GM19468 (cell line): Measurements from ENCODE around the gene ZNF362.

ENCODE experiments used
- ATAC-seq: cut with Tn5 transposase; IDR thresholded peaks from one replicate; pipeline ENCODE4 v1.9.1; 2021; ENCODE audit warnings: mild to moderate bottlenecking, moderate library complexity, moderate number of reproducible peaks; ENCODE audit not compliant: unreplicated experiment; ENCODE audit errors: extremely low read depth

The ZNF362 gene

GRCh38 chr1:33322870-33323585, 66.7 kb downstream of the ZNF362 start:
- no peak for ATAC-seq

DNA sequence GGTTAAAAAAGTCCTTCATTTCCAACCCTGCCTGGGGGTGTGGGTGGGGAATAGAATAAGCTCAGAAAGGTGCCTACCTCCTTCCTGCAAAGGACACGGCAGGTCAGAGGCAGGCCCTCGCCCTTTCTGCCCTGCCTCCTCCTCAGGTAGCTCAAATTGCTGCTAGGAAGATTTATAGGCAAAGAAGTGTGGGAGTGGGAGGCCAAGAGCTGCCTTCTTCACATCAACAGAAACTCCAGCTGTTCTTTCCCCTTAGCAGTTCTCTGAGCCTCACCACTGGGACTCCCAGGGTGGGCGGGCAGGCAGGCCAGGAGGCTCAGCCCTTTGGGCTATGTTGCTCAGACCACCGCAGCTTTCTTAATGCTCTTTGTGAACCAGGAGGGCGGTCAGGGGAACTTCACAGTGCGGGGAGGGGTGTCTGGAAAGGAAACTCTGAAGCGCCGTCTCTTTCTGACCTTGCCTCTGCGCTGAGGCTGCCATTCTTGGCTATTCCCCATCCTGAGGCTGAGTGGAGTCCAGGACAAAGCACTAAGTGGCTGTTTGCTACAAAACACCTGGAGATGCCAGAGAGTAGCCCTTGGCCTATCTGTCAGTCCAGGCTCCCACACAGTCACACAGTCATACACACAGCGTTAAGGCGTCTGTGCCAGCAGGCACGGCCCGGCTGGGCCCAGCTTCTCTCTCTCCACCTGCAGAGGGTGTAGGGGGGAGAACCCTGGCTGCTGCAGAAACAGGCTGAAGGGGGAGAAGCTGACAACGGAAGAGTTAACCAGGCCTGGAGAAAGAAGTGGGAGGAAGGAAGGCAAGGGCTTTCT, 67.6 kb downstream of the ZNF362 start:
- ATAC-seq = no peak

DNA sequence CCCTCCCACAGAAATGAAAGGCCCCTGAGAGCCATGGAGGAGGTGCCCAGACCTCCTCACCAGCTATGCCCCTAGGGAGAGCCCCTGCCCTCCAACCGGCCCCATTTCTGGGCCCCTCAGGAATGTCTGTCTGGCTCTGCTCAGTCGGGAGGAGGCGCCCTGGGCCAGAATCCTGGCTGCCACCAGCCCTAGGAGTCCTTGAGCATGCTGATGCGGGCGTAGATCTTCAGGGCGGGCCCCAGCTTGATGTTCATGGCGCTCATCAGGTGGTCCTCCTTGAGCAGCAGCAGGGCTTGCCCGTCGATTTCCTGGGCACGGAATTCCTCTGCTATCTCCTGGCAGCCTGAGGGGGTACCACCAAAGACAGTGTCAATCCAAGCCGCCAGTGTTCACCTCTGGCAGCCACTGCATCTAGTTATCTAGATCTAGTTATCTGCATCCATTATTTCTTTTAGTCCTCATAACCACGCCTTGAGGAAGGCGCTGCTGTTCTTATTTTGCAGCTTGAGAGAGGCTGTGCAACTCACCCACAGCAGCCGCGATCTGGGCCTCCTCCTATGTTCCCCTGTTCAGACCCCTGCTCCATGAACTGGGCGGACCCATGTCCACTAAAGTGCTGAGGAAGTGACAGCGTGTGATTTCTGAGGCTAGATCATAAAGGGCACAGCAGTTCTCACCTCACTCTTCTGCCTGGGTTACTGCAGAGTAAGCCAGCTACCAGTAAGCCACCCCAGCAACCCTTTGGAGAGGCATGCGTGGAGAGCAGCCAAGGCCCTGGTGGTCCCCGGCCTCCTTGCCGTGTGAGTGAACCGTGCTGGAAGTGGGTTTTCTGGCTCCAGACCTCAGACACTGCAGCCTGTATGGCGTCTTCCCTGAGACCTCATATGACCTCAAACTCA, 68.6 kb downstream of the ZNF362 start:
- ATAC-seq = no peak

DNA sequence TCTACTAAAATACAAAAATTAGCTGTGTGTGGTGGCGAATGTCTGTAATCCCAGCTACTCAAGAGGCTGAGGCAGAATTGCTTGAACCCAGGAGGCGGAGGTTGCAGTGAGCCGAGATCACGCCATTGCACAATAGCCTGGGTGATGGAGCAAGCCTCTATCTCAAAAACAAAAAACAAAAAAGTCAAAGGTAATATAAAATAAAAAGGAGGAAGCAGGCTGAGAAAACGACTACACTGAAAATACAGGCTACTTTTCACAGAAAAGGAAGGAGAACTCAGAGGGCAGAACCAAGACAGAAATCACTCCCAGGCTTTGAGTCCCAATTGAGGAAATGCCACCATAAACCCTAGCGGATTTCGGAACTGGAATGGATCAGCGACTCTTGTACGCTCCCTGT, 70.5 kb downstream of the ZNF362 start:
- no peak for ATAC-seq

GRCh38 chr1:33327587-33328325, 71.5 kb downstream of the ZNF362 start:
- no peak for ATAC-seq

GRCh38 chr1:33328817-33329216, 72.5 kb downstream of the ZNF362 start:
- no peak for ATAC-seq

DNA sequence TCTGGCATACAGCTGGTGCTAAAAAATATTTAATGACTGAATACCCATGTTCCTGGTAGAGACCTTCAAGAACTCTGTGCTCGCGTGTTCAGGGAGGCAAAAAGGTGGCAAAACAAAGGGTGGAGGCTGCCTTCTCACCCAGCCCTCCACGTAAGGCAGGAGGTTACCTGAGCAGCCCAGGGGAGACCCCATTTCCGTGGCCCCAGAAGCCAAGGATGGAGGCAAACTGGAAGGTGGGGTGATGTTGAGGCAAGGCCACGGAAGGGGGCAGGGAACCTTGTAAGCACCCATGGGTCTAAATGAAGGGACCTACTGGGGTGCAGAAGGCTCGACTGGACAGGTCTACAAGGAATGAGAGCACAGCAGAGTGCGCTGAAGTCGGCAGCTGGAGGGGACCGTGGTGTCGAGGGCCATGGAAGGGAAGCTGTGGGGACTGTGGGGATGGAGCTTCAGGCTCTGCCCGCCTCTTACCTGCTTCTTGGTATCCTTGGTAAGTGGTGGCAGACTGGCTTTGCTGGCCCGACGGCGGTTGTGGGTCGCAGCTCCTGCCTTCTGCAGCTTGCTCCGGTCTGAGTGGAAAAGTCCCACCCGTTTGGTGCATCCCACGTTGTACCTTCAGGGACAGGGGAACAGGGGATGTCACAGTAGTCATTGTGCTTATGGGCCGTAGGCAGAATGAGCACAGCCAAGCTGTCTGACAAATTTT, 73.5 kb downstream of the ZNF362 start:
- ATAC-seq = no peak

GRCh38 chr1:33330361-33330890, 74.1 kb downstream of the ZNF362 start:
- ATAC-seq = no peak

GRCh38 chr1:33330906-33331305, 74.6 kb downstream of the ZNF362 start:
- no peak for ATAC-seq

GRCh38 chr1:33331444-33332356, 75.4 kb downstream of the ZNF362 start:
- no peak for ATAC-seq

- no peak for ATAC-seq
Observed at GRCh38 chr1:33332357-33332789, 76.1 kb downstream of the ZNF362 start.

GRCh38 chr1:33332881-33333280, 76.6 kb downstream of the ZNF362 start:
- no peak for ATAC-seq

- ATAC-seq = no peak
Observed at GRCh38 chr1:33334081-33334552, 77.8 kb downstream of the ZNF362 start.

GRCh38 chr1:33335020-33335419, 78.7 kb downstream of the ZNF362 start:
- ATAC-seq = no peak

- no peak for ATAC-seq
Observed at GRCh38 chr1:33336580-33336979, 80.3 kb downstream of the ZNF362 start.

DNA sequence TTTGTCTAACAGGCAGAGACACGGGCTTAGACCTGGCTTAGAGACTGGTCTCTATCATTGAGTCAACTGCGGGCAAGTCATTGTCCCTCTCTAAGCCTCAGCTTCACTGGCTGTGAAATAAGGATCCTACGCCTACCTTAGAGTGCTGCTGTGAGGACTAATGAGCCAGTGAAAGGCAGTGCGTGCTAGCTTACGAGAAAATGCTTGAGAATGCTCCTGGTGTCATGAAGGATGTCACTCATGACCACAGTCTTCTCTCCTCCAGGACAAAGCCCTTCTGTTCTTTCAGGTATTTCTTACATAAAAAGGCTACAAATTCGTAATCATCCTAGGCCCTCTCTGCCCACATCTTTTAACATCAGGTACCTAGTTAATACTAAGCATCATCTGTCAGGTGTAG, 81.1 kb downstream of the ZNF362 start:
- ATAC-seq = no peak

- ATAC-seq = no peak
Observed at GRCh38 chr1:33338048-33338439, 81.8 kb downstream of the ZNF362 start.
